GM18868 (cell line): ENCODE measurements around the gene ESR1.
"Not testable (repeated sequence)": the region's sequence is repeated elsewhere in the genome, so short reads cannot be mapped to it uniquely, and the experiment has no call there.

Source experiments
- ATAC-seq: cut with Tn5 transposase; IDR thresholded peaks from one replicate; pipeline ENCODE4 v1.9.1; 2021; ENCODE audit warnings: mild to moderate bottlenecking, moderate library complexity; ENCODE audit not compliant: unreplicated experiment

The ESR1 gene

GRCh38 chr6:152050451-152051195, 243.1 kb downstream of the ESR1 start:
- ATAC-seq = no peak

- no peak for ATAC-seq
Observed at GRCh38 chr6:152052061-152052460, 244.6 kb downstream of the ESR1 start.

- no peak for ATAC-seq
Observed at GRCh38 chr6:152053332-152053731, 245.8 kb downstream of the ESR1 start.

- ATAC-seq = no peak
Observed at GRCh38 chr6:152054441-152054840, 247.0 kb downstream of the ESR1 start.

- ATAC-seq = no peak
Observed at GRCh38 chr6:152055517-152055916, 248.0 kb downstream of the ESR1 start.

GRCh38 chr6:152057832-152058498, 250.5 kb downstream of the ESR1 start:
- peak; percentile 86 for ATAC-seq

- no peak for ATAC-seq
Observed at GRCh38 chr6:152059909-152060308, 252.4 kb downstream of the ESR1 start.

- ATAC-seq = no peak
Observed at GRCh38 chr6:152062476-152062875, 255.0 kb downstream of the ESR1 start.

GRCh38 chr6:152063170-152063921, 255.9 kb downstream of the ESR1 start:
- no peak for ATAC-seq

GRCh38 chr6:152068622-152069261, 261.3 kb downstream of the ESR1 start:
- ATAC-seq = no peak

GRCh38 chr6:152070556-152070955, 263.1 kb downstream of the ESR1 start:
- ATAC-seq = no peak

GRCh38 chr6:152071318-152071717, 263.8 kb downstream of the ESR1 start:
- no peak for ATAC-seq

- ATAC-seq = no peak
Observed at GRCh38 chr6:152071843-152072242, 264.4 kb downstream of the ESR1 start.

- ATAC-seq = not testable (repeated sequence)
Observed at GRCh38 chr6:152076242-152076641, 268.8 kb downstream of the ESR1 start.

GRCh38 chr6:152078001-152078400, 270.5 kb downstream of the ESR1 start:
- ATAC-seq = no peak

GRCh38 chr6:152078804-152079203, 271.3 kb downstream of the ESR1 start:
- ATAC-seq = no peak

- no peak for ATAC-seq
Observed at GRCh38 chr6:152085451-152085921, 278.0 kb downstream of the ESR1 start.

GRCh38 chr6:152086223-152086873, 278.9 kb downstream of the ESR1 start:
- ATAC-seq = no peak

GRCh38 chr6:152087096-152087495, 279.6 kb downstream of the ESR1 start:
- no peak for ATAC-seq

GRCh38 chr6:152087701-152088100, 280.2 kb downstream of the ESR1 start:
- no peak for ATAC-seq

- no peak for ATAC-seq
Observed at GRCh38 chr6:152089992-152090391, 282.5 kb downstream of the ESR1 start.
